CD1c-positive myeloid dendritic cell (primary cell): ENCODE data around the gene ANLN.

Experiments
- DNase-seq: peaks from one replicate; pipeline ENCODE4 v3.0.0-alpha.2; 2016; ENCODE audit errors: extremely low spot score

ANLN gene

DNA sequence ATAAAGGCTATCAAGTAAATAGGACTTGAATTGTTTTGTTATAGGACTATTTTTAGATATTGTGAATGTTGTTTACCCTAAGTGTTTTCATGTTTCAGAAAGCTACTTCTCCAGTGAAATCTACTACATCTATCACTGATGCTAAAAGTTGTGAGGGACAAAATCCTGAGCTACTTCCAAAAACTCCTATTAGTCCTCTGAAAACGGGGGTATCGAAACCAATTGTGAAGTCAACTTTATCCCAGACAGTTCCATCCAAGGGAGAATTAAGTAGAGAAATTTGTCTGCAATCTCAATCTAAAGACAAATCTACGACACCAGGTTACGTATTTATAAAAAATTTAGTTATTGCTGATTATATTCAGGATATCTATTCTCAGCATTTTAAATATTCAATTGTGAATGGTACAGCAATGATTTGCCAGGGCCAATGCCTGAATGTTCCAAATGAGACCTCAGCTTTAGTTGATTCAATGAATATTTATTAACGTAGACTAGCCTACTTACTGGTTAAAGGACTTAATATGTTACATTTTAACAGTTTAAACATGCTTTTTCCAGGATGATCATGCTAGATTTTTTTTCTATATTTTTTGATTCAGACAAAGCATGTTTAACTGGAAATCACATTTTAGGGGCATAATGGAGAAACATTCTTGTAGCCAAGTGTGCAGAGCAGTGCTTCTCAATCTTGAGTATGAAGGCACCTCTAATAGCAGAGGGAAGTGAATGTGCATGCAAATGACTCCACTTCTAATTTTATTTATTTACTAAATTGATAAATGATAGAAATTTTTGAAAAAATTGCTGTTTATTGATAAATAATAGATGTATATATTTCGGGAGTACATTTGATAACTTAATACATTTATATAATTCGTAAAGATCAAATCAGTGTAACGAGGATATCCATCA lies 18.2 kb downstream of the ANLN start:
- no peak for DNase-seq

DNA sequence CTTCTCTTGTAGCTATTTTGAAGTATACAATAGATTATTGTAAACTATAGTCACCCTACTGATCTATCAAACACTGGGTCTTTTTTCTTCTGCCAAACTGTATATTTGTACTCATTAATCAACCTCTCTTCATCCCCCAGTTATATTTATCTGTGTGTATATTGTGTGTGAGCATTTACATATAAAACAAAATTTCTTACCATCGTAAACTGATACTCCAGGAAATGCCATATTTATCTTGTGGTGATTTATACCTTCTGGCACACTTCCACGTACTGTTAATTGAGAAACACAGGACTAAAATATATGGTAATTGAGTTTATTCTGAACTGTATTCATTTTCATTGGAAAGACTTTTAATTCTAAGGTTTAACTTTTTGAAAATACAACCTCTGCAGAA lies 18.9 kb downstream of the ANLN start:
- no peak for DNase-seq

DNA sequence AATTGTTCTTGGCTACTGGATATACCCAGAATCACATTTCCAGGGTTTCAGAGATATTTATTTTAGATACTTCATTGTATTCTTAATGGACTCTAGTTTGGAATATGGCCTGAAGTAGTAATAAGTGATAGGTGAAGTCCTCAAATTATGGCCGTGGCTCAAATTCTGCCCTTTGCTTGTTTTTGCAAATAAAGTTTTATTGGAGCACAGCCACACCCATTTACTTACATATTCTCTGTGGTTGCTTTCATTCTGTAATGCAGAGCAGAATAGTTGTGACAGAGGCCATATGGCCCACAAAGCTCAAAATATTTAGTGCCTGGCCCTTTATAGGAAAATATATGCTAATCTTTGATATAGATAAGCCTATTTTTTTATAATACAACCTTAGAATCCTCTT lies 19.5 kb downstream of the ANLN start:
- DNase-seq, result no peak

DNA sequence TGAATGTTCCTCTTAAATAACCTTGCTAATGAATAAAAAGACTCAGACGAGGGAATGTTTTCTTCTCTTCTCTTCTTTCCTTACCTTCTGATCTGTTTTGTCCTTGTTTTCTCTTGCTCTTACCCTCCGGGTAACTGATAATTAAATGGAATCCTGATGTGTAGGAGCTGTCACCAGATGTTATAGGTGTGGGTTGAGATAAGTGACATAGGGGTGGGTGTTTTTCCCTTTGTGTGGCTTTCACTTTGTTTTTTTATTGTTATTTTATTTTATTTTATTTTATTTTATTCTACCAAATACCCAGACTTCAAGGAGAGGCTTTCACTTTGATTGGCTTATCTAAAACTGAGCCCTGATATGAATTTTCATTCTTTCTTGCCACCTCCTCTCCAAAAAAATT lies 25.5 kb downstream of the ANLN start:
- DNase-seq, result no peak

DNA sequence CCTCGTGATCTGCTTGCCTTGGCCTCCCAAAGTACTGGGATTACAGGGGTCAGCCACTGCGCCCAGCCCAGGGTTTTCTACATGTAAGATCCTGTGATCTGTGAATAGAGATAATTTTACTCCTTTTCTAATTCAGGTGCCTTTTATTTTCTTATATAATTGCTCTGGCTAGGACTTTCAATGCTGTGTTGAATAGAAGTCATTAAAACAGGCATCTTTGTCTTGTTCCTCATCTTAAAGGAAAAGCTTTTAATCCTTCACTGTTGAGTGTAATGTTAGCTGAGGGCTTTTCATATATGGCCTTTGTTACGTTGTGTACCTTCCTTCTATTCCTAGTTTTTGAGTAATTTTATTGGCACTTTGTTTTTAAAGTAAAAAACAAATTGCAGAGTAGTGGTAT lies 26.6 kb downstream of the ANLN start:
- DNase-seq, result no peak

DNA sequence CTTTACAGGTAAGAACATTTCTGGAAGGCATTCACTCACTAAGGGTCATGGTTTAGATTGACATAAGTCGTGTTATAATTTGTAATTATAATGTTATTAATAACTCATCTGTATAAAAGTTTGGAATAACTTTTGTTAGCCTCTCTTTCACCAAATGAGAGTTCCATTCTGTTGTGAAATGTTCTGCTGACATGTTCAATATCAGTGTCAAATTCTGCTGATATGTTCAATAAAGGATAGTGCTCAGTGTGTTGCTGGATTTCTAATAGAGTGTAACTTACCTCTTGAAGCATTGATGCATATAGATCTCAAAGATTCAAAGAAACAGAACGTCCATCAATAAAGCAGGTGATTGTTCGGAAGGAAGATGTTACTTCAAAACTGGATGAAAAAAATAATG lies 30.6 kb downstream of the ANLN start:
- DNase-seq, result no peak

DNA sequence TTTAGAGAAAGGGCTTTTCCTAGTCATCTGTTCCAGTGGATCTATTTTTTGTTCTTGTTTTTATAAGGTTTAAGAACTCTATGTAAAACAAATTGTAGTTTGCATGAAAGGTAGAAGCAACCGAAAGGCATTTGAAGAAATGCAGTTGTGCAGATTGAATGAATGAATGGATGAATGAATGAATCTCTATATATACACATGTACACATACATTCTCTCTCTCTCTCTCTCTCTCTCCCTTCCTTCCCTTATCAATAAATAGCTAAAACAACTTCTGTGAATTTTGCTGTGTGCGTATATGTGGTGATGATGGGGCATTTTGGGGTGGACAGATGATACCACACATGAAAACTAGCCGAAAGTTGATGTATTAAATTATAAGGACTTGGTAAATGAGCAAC lies 32.4 kb downstream of the ANLN start:
- no peak for DNase-seq

DNA sequence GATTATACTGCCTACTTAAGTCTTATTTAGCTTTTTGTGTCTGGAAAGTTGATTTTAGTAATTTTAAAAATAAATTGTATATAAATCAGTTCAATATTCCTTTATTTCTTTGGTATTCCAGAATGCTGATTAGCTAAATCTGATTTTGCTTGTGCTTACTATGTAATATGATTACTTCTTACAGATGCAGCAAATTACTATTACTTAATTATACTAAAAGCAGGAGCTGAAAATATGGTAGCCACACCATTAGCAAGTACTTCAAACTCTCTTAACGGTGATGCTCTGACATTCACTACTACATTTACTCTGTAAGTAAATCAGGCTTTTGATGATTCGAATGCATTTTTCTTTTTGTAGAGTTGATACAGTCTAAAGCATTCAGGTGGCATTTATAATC lies 34.0 kb downstream of the ANLN start:
- DNase-seq, result no peak

DNA sequence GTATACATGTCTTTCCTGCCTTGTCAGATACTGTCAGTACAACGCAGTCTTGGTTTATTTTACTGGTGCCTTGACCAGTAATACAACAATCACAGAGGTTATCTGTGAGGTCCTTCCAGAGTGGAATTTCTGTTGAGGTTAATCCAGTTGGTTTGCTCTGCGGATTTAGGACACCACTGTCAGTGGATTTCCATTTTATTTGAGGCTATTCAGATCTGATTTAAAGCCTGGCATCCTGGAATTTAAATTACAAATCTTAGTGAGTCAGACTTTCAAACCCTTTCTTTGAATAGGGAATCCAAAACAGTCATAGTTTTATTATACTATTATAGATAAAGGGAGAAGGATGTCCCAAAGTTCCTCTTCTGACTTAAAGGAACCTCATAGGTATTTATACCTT lies 40.5 kb downstream of the ANLN start:
- DNase-seq, result no peak

DNA sequence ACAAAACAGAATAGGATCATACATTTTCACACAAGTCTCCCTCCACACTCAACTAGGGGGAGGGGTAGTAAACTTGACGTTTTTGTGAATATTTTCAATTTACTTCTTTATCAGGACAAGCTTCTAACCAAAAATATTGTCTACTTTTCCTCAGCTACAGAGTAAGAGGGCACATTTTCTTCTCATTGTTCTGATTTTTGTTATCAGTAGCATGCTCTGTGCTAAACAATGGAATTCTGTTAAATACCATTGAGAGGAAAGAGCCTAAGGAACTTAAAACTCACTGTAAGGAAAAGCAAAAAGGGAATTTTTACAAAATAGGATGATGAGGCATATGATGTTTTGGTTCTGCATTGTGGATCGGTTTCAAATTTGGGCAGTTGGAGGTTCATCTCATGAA lies 41.2 kb downstream of the ANLN start:
- no peak for DNase-seq

DNA sequence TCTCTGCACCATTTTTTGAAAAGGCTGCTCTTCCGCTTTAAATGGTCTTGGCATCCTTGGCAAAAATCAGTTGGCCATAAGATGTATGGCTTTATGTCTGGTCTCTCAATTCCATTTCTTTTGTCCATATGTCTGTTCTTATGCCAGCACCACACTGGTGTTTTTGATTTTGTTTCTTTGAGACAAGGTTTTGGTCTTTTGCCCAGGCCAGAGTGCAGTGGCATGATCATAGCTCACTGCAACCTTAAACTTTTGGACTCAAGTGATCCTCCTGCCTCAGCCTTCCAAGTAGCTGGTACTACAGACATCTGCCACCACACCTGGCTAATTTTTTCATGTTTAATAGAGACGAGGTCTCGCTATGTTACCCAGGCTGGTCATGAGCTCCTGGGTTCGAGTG lies 48.5 kb downstream of the ANLN start:
- DNase-seq, result no peak

DNA sequence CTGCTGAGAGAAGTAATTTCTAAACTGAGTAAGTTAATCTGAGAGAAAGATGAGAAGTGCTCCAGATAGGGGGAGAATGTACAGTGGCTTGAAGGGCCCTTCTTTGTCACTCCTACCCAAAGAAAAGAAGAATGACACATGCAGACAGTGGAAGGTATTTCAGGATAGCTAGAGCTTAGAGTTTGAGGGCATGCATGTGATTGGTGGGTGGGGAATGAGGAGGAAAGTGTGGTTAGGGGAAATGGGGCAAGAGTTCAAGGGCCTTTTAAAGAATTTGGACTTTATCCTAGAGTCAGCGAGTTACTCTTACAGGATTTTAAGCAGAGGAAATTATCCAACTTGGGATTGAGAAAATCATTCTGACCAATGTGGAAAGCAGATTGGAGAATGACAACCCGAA lies 50.0 kb downstream of the ANLN start:
- no peak for DNase-seq

DNA sequence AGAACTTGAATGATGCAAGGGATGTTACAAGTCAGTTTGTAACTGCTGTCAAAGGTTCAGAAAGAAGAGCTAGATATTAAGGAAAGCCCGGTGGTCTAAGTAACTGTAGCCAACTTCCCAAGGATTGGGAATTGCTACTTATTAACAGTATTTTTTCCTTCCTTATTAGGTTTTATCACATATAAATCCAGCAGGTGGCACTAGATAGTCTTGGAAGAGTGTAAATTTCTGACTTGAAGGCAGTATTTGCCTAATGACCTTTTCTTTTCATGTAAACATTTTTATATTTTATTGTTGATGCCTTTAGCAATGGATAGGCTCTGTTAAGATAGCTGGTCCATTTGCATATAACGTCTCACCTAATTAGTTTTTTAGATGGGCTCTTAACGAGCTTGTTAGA lies 51.2 kb downstream of the ANLN start:
- DNase-seq, result peak; percentile 42

DNA sequence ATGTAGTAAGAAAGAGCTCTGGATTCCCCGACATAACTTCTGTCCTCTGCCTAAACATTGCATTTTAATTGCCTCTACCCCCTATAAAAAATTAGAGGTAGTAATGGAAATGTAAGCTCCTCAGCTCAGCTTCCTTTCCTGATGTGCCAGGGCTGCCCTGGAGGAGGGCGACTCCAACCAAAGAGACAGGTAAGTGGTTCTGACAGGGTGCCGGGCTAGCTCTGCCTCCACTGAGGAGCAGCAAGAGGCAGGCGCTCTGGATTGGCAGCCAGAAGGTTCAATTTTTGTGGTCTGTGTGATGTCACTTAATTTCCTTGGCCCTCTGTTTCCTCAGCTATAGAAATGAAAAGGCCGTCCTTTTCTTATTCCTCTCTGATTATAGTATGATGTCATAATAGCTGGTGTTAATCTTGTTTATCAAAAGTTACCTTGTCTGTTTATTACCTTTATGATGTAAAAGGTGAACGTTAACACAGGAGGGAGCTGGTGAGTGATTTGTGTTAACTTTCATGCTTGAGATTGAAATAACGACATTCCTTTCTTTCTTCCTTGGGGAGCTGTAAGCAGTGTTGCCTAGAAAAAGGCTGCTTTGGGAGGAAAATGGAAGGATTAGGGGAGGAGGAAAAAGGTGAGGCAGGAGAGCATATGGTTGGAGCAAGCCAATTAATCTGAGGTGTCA lies 51.8 kb downstream of the ANLN start:
- no peak for DNase-seq

DNA sequence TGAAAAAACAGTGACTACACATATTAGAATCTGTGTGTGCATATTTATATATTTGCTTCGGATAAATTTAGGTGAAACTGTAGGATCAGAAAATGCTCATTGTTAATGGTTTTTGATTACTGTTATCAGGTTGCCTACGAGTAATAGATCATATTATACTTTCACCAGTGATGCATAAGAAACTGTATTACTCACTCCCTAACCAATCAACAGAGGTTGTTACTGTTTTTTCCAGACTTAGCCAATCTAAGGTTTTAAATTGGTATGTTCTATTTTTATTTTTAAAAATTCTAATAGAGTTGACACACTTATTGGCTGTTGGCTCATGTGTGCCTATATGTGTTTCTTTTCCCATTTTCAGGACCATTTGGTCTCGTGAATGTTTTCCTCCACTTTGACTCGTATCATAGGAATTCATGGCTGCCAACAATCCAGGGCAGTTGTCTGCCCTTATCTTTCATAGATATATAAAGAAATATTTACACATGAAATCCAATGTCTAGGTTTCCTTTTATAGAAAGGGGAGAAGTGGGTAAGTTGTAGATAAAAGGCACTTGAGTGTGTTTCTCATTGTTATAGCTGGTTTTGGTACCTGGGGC lies 59.2 kb downstream of the ANLN start:
- no peak for DNase-seq

DNA sequence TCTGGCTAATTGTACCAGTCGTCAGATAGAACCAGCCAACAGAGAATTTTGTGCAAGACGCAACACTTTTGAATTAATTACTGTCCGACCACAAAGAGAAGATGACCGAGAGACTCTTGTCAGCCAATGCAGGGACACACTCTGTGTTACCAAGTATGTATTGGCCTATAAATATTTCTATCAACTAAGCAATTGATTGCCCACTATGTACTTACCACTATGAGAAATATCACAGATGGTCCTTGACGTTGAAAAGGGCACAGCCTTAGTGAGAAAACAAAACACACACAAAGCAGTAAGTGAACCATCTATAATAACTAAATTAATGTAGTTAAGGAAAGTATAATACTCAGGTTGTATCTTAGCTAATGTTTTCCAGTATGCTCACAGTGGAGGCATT lies 60.0 kb downstream of the ANLN start:
- no peak for DNase-seq

DNA sequence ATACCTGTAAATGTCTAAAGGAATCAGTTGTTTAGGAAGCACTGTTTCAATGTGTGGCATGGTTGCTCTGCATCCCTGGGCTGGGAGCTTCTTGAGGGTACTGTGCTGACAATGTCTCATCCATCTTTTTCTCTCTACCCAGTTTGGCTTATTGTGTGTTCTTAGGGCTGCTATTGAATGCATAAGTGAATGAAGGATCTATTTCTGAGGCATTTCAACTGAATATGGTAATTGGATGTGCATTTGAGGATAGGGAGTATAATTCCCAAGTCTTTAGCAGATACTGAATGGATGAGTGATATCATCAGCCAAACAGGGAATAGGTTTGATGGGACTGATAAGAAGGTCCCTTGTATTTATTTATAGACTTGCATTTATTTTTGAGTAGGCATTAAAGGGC lies 64.1 kb downstream of the ANLN start:
- no peak for DNase-seq

DNA sequence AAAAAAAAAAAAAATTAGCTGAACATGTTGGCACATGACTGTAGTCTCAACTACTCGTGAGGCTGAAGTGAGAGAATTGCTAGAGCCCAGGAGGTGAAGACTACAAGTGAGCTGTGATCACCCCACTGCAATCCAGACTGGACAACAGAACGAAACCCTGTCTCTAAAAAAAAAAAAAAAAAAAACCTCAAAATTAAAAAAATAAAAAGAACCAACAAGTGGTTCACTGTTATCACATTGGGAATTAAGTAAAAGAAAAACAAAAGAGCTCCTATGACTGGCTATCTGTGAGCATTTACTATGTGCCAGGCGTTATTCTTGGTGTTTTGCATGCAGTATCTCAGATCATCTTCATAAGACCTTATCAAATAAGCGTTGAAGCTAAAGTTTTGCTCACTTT lies 66.0 kb downstream of the ANLN start:
- DNase-seq, result no peak

DNA sequence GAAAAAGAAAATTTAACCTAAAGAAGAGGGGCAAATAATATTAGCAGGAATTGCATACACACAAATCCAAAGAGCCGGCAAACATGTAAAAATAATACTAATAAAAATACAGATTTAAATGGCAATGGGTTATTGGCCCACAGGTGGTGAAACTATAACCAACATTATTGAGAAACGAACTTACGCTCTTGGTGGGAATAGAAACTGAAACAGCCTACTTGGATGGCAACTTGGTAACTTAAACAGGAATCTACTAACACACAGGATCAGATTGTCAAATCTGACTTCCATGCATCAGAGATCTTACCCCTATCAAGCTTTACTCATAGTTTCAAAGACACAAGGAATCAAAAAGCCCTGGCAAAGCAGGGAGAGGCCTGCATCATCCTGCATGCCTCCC lies 66.5 kb downstream of the ANLN start:
- no peak for DNase-seq

DNA sequence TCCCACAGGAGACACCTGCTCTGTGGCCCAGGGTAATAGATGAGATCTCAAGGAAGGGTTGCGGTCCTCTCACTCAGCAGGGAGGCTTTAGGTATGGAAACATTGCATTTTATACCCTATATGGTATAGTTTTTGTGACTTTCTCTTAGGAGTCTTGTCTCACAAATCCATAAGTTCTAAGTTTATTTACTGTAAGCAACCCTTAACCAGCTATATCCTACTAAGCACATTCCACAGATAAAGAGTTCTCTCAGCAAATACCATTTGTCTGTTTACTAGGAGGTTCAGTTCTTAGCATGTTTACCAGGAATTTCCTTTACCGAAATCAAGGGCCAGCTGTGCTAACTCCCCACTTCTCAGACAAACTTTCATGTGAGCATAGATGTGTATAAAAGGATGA lies 66.9 kb downstream of the ANLN start:
- DNase-seq, result no peak

DNA sequence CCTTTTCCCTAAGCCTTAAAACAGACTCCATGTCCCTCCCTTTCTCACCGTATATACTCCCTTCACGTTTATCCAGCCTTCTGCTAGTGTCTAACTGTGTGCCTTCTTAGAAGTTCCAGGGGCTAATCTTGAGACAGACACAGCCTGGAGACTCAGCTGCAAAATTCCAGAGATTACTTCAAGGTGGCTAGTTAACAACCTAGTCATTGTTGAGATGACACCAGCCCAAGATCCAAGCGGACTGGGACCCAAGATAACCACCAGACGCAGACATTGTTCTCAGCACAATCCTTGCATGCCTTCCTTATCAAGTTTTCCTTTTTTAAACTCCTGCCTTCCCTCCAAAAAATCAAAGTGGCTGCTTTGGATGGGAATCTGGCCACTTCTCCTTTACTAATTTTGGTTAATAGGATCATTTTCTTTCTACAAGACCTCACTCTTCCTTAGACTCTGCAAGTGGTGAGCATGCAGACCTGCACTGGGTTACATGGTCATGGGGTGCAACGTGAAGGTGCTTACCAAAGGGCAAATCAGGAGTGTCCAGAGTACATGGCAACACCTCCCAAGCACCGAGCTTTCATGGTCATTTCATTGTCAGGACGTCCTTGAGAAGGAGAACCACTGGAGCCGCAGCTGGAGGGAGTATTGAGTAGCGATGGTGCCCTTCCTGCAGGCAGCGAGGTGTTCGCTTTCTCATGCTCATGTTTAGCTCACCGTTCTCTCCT lies 69.7 kb downstream of the ANLN start:
- DNase-seq, result no peak

DNA sequence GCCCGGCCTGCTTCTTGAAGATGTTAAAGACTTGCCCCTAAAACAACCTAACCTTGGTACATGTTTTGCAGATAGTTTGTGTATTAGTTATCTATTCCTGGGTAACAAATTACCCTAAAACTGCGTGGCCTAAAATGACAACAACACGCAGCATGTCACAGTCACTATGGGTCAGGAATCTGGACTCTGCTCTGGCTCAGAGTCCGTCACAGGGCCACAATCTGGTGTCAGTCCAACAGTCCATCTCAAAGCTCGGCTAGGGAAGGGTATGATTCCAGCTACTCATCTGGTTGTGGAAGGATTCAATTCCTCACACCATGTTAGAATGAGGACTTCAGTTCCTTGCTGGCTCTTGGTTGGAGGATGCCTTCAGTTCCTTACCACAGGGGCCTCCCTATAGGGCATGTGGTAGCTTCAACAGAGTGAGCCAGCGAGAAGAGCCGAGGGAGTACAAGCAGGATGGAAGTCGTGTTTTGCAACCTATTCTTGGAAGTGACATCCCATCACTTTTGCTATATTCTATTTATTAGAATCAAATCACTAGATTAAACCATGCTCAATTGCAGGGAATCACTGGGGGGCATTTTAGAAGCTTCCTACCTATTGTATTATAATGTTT lies 71.3 kb downstream of the ANLN start:
- no peak for DNase-seq
